NCI-H1694 treated with DMSO at 0.1 percent for 48 hours (cell line): ENCODE results near the gene CA5A.

Experiments
- DNase-seq: peaks from one replicate; lab custom pipeline; 2025; lab: John Stamatoyannopoulos, UW

Gene CA5A

DNA sequence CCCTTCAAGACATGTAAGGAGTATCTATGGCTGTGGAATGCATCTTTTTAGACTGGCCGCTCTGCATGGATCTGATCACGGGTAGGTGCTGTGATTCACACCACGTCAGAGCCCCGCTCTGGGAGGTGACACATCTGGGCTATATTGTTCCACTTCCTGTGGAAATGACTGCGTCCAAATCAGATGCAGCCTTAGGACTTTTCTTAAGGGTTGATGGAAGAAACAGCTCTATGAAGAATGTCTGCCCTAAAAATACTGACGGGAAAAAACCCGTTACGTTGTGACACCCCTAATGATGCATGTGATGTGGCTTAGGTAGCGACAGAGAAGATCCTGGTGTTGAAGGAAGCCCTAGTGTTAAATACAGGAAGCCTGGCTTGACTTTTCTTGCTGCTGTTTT, 27.1 kb upstream of the CA5A start:
- no peak for DNase-seq

DNA sequence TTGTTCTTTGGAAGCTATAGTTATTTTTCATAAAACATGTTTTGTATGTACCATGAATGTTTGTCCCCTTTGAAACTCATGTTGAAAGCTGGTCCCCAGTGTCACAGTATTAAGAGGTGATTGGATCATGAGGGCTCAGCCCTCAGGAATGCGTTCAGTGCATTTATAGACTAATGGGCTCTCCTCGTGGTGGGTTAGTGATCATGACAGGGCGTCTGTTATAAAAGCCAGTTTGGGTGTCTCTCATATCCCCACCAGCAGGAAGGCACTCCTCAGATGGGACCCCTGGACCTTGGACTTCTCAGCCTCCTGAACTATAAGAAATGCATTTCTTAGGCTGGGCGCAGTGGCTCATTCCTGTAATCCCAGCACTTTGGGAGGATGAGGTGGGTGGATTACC, 25.3 kb upstream of the CA5A start:
- DNase-seq = no peak

DNA sequence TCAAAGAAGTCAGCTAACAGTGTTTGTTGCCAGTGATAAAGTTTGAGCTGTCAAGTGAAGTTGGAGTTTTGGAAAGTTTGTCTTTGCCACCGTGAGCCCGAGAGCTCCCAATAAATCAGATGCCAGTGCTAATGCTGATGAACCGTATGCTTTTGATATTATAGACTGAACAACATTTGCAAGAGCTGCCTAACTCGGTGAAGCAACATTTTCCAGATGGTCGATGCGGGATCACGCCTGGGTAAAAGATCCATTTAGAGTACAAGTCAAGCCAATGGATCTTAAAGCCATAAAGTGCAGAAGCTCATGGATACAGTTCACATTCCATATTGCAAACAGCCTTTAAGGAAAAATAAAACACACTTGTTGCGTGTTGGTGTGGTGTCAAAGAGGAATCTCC, 24.5 kb upstream of the CA5A start:
- no peak for DNase-seq

DNA sequence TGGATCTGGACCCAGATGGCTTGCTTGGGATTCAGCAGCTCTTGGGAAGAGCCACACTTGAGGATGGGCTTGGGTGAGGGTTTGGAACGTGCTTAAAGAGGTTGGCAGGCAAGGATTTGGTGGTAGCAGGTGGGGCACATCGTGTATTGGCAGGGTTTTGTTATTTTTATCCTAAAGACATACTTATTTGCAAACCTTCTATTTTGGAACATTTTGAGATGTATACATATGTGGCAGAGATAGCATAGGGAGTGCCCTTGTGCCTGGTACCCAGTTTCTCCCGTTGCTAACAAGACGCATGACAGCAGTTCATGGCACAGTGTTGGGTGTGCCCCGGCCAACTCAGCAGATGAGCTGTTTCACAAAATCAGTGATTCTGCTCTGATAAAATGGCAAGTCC, 24.0 kb upstream of the CA5A start:
- no peak for DNase-seq

DNA sequence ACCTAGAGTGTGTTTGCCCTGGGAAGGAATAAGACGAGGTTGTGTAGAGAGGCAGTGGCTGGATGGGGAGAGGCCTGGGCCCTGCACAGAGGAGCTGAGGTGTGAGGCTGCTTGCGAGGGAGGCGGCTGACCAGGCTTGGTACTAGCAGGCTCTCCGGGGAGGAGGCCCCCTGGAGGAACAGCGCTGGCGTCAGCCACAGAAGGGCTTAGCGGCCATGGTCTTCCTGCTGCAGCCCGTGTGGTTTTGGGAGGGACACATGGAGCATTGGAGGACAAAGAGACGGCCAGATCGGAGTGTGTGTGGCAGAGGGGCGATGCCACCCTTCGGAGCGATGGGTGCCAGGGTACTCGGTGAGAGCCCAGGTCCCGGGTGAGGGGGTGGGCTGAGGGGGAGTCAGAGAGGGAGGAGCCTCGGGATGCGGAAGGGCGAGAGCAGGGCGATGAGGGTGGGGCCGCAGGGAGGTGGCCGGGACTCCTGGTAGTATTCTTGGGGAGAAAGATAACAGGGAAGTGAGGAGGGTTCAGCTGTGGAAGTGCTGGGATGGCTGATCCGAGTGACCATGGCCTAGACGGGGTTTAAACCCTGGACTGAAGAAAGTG, 23.2 kb upstream of the CA5A start:
- DNase-seq = no peak

DNA sequence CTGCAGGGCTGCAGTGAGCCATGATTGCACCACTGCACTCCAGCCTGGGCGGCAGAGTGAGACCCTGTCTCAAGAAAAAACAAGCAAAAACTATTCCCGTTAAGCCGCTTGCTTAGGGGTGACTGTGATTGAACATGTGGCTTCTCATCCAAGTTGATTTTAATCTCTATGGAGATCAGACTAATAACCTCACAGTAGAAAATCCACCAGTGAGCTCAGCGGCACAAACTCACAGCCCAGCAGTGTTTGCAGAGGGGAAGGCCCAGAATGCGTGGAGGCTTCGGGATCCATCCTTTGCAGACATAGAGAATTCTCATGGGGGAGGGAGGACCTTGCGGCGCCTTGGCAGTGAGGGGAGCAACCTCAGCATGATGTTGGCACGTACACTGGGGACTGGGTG, 22.3 kb upstream of the CA5A start:
- DNase-seq = no peak

DNA sequence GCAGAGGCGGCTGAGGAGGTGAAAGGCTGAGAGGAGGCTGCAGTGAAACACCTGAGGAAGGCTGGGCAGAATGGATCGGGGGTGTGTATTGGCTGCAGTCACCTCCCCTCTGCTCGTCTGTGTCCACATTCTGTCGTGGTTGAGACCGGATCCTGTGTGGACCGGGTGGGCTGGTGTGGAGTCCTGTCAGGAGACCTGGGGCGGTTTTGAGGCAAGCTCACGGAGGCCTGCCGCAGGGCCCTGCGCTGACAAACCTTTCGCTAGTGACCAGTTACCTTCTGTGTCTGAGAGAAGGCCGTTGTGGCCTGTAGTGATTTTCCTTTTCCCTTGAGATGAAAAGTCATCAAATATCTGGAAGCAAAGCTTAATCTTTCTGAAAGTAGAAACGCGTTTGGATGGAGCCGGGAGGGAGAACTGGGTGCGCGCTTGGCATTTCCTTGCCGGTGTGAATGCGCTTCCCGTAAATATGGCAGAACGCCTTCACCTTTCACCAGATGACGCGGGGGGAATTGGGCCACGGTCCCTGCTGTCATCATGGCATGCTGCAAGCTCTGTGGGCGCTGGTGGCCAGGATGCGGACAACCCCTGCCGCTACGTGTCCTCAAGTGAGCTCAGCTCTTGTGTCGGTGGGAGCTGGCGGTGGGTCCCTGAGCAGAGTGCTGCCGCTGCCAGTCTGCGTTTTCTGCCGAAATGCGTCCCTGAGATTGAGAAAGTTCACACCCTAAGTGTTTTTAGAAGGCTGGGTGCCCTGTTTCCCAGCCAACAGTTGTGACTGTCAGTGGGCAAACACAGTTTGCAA, 21.2 kb upstream of the CA5A start:
- DNase-seq = no peak

DNA sequence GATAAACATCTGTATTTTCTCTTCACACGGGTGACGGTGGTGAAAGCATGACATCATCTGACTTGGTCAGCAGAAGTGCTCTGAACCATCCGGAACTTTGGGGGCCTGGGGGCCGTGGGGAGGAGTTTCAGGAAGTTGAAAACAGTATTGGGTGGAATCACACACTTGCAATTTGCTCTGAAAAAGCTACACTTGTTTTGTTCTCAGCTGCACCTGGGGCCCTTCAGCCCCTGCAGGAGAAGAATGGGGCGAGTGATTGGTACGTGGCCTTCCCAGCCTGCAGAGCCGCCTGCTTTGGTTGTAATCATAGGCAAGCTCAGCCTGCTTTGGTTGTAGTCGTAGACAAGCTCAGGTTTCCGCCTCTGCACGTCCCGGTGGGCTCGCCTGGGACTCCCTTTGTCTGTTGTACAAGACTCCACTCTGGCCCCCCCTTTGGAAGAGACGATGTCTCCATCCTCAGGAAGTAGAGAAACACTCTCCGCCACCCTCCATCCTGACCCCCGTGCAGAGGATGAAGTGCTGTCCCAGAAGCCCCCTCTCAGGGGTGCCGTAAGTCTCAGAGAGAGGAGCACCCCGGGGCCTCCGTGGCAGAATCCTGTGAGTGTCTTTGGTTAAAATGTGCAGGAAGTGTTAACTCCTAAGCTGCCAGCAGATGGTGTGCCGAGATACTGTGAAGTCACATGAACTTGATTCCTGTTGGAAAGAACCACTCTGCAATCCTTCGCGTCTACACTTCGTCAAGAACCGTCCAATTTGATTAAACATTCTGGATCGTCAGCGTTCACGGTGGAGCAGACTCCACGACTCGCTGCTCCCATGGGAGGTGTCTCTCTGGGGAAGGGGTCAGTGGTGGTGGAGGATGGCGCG, 20.3 kb upstream of the CA5A start:
- no peak for DNase-seq

DNA sequence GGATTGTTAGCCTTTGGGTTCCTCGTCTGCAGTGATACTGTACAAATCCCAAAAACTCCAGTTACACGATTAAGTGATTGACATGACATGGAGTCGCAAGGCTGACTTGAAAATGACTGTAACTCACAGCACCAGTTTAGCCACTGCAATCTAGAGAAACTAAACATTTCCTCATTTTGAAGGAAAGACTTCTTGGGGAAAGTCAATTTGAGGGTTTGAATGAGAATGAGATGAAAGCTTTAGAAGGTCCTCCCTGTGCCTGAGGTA, 19.7 kb upstream of the CA5A start:
- no peak for DNase-seq

DNA sequence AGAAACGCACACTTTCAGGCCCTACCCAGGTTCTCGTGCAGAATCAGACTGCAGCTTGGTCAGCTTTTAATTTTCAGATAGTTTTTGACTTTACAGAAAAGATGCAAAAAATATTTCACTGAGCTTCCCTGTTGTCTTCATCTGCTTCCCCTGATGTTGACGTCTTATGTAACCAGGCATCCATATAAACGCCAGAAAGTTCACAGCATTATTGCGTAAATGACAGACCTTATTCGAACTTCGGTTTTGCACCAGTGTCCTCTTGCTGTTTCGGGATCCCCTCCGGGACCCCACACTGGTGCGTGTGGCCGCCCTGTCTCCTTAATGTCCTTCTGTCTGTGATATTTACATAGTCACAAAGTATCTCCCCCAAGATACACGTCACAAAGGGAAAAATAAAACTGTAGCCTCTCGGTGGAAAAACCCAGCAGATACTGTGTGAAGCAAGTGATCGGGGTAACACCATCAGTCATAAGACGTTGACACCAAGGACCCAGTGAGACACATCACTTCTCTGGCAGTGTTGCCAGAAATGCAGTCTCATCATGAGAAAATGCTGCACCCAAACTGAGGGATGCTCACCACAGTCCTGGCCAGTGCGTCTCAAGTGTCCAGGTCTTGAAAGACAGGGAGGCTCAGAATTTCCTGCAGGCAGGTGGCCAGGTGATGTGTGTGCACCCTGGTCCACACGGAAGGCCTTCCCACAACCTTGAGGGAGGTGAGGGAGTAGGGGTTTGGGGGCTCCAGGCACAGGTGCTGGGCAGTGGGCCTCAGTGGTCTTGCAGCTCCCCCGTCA, 19.2 kb upstream of the CA5A start:
- DNase-seq = no peak

DNA sequence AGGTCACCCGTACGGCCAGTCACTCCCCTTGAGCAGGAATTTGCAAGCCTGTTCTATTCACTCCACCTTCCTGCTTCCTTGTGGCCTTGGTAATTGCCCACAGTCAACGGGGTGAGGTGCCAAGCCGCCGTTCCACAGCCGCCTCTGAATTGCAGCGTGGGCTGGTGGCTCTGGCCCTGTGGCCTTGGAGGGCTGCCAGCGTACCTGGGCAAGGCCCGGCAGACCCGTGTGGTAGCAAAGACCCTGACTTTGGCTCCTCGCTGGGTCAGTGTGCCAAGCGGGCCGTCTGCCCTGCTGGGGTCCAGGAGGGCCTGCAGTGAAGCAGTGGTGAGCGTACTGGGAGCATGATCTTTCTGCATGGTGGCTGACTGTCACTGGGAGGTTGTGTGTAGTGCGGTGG, 18.5 kb upstream of the CA5A start:
- no peak for DNase-seq

DNA sequence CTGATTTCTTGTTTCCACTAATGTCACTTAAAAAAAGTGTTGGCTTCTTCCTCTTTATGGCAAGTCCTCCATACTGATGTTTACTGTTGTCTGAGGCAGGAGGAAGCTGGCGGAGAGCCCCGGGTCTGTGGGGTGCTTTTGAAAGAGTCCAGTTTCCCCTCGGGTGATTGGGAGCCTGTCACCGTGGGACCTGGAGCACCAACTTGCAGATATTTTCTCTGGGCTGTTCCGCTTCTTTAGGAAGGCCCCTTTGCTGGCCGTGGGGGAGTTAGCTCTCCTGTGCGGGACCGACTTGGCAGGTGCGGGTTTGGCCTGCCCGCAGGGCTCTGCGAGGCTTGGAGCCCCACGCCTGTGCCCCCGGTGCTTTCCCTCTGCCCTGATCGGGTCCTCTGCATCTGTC, 18.0 kb upstream of the CA5A start:
- no peak for DNase-seq

DNA sequence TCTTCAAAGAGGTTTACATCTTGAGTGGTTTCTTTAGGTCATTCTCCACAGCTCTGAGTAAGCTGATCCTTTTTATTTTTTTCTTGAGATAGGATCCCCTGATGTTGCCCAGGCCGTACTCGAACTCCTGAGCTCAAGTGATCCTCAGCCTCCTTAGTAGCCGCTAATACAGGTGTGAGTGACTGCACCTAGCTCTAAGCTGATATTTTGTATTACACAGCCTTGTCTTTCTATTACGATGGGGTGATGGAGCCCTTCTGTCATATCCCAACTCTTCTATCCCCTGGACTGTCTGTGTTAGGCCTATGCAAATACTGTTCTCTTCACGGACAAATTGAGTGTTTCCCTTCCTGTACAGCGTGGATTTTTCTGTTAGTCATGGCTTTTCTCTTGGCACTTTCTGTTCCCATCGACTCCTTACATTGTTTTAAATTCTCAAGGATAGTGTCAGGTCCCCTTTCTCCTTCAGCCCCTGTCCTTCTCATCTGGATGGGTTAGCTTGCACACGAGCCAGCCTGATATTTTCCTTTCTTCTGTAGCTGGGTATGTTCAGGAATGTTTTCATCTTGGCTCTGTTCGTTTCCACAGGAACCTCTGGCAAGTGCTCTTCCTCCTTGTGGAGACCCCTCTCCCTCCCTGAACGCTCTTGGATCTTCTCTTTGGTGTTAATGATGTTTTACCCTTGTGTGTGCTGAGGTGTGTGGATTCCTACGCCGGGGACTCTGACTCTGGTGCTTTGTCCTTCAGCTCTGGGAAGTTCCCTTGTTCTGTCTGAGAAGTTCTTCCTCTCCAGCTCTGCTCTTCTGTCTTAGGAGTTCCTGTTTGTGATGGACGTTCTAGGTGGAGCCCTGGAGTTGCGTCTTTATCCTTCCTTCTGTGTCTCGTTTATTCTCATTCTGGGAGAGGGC, 17.2 kb upstream of the CA5A start:
- no peak for DNase-seq

DNA sequence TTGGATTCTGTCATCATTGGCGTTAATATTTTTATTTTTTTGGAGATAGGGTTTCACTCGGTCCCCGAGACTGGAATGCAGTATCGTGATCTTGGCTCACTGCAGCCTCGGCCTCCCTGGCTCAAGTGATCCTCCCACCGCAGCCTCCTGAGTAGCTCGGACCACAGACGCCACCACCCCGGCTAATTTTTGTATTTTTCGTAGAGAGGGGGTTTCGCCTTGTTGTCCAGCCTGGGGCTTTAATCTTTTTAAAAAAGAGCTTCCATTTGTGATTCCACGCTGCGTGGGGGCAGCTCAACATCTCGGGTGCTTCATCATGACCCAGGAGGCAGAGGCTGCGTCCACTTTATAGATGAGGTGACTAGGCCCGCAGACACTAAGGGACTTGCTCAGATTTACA, 16.4 kb upstream of the CA5A start:
- DNase-seq = no peak

DNA sequence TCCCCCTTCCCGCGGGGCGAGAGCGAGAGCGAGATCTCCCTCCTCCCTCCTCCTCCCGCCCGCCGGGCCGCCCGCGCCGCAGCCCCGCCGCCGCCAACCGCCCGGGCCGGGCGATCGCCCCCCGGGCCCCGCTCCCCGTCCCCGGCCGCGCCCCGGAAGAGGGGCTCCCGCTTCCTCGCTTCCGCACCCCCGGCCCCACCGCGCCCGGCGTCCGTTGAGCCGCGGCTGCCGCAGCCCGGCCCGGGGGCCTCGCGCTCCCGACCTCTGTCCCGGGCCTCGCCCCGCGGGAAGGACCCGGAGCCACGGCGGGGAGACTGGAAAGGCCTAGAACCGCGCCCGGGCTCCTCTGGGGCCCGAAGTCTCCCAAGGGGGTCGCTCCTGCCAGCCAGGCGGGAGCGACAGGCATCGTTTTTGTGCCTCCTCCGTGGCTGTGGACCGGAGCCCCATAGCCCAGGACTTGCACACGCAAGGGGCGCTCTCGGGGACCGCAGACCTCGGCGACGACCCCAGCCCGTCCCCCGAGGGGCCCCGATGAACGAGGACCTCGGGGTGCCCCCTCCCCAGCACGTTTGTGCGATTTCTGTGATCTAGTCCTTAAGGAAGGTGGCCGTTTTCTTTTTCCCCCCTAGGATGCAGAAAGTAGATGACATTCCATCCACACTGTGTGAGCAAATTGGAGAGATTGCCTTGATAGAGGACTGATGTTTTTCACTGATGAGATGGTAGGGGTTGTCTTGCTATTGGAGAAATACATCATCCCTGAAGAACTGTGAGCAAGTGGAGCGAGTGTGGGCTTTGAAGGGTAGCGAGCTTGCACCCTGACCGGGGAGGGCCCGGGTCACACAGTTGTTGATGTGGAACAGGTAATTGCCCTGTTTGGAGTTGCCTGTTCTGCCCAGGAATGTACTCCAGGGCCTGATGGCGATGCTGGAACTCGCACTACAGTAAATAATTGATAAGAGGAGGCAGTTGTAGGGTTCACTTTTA, 15.5 kb upstream of the CA5A start:
- no peak for DNase-seq

DNA sequence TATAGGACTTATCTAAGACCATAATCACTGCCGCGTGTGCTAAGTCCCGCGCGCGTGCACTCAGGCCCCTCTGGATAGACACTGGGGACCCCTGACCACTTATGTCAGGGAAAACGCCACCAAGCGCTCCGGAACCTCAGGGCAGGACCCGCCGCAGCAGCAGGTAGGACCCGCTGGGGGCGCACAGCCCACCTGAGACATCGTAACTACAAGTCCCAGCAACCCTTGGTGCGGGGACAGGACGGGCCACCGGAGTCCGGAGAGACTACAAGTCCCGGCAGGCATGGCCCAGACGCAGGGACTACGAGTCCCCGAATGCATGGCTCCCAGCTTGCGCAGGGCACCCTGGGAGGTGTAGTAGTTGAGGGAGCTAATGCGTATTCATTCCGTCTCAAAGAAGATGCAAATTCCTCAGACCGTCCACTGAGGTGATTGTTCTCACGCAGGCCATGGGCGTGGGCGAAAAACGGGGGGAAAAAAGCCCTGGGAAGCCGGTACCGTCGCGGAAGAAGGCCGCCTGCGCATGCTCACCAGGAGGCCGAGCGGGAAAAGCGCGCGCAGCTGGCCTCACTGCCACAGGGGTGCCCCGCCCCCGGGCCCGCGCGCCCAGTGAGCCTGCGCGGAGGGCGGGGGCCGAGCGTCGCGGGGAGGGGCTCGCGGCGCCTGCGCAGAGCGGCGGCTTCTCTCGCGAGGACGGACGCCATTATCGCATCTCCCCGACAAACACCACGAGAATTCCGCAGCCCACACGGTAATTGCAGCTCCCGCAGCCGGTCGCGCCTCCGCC, 14.6 kb upstream of the CA5A start, which contains the start of gene BANP:
BANP (plus strand) TSS at position 670 of the 787 bp plus-strand sequence. CDS start 23,682 bp downstream, outside the sequence.
- peak; percentile 94 for DNase-seq

DNA sequence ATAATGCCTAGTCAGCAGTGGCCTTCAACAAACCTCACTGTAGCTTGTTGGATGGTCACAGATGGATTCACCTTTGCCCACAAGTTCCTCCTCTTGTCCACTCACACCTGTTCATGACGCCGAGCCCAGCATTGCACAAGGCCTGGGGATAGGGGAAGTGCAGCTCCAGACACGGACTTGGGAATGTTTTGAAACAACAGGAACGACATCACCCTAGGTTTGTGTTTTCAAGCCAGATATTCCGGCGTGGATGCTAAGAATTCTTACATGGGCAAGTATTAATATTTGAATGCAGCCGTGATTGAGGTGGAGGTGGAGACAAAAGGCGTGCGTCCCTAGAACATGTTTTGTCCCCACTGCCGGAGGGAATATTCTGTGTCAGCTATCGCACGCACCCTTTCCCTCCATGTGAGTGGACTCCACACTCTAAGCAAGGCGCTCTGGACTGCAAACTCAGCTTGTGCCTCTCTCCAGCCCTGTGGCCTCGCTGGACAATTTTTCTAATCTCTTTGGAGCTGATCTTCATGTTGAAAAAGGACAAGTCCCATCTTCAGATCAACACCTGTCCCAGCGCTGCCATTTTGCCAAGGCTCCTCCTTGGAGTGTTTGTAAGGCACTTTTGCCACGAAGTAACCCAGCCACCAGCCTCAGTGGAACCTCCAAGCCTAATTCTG, 12.9 kb upstream of the CA5A start:
- no peak for DNase-seq

DNA sequence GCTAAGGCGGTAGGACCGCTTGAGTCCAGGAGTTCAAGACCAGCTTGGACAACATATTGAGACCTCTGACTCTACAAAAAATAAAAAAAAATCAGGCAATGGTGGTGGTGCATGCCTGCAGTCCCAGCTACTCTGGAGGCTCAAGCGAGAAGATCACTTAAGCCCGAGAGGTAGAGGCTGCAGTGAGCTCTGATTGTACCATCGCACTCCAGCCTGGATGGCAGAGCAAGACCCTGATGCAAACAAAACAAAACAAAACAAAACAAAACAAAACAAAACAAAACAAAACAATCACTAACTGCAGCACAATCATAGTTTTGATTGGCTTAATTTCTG, 12.4 kb upstream of the CA5A start:
- no peak for DNase-seq

DNA sequence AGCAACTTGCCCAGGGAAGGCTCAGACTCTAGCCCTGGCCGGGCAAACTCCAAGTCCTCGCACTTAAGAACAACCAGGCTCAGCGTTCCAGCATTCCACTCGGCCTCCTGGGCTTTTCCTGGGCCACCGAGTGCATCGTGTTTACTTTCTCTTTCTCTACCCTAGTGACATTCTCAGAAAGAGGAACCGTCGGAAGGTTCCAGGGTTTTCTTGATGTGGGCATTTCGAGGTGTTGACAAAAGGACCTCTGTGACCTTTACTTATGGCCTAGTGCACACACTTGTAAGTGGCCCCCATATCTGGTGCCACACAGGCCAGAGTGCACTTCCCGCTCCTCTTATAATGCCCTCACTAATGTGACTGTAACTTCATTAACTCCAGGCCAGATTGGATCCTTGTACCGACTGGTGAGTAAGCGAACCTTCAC, 11.8 kb upstream of the CA5A start:
- DNase-seq = no peak
